Body of pancreas (tissue), 4 donors: ENCODE measurements around the gene SALL4.

Experiments
- POLR2A ChIP-seq, 3 donors: fragments of 450-650 bp; IDR thresholded peaks; one replicate each; pipeline ENCODE4 v1.6.1; 2016; ENCODE audit warnings: antibody characterized with exemption in 3 of 3, mild to moderate bottlenecking in 2 of 3
- TF ChIP-seq, protein P1 (sequence below), 7 experiments: fragments of 450-650 bp in 4 of 7; fragments of 200-600 bp in 3 of 7; sonication (generic) in 3 of 7; IDR thresholded peaks; one replicate each; pipeline ENCODE4 v1.5.1; 2016 to 2019; ENCODE audit warnings: antibody characterized with exemption in 7 of 7

DNA sequence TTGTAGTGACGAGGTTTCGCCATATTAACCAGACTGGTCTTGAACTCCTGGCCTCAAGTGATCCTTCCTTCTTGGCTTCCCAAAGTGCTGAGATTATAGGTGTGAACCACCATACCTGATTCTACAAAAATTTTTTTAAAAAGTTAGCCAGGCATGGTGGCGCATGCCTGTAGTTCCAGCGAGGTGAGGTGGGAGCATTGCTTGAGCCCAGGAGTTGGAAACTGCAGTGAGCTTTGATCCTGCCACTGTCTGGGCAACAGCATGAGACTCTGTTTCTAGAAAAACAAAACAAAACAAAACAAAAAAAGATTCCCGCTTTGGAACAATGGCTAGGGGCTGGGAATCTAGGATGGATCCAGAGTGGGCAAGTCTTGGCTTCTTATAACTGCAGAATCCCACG, 35.1 kb upstream of the SALL4 start:
- TF ChIP-seq, protein P1, sequence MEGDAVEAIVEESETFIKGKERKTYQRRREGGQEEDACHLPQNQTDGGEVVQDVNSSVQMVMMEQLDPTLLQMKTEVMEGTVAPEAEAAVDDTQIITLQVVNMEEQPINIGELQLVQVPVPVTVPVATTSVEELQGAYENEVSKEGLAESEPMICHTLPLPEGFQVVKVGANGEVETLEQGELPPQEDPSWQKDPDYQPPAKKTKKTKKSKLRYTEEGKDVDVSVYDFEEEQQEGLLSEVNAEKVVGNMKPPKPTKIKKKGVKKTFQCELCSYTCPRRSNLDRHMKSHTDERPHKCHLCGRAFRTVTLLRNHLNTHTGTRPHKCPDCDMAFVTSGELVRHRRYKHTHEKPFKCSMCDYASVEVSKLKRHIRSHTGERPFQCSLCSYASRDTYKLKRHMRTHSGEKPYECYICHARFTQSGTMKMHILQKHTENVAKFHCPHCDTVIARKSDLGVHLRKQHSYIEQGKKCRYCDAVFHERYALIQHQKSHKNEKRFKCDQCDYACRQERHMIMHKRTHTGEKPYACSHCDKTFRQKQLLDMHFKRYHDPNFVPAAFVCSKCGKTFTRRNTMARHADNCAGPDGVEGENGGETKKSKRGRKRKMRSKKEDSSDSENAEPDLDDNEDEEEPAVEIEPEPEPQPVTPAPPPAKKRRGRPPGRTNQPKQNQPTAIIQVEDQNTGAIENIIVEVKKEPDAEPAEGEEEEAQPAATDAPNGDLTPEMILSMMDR (IDR thresholded peaks at IDR 0.05): no peak
- TF ChIP-seq POLR2A (IDR thresholded peaks at IDR 0.05): no peak
